GM13976 (cell line): ENCODE data around the gene GJB2.

Experiments used
- DNase-seq: peaks from one replicate; pipeline ENCODE4 v3.0.0; 2012; ENCODE audit warnings: low spot score
- CTCF ChIP-seq: IDR thresholded peaks from 2 replicates; pipeline ENCODE4 v1.5.1; 2012; ENCODE audit warnings: borderline replicate concordance, mild to moderate bottlenecking; ENCODE audit not compliant: insufficient read depth; ENCODE audit errors: extremely low read depth, missing control alignments, control extremely low read depth
- in situ Hi-C: fragments of 300-500 bp; cut with MboI; formaldehyde crosslinking; loops from one replicate; pipeline ENCODE4 v1.12.0; 2022; ENCODE audit warnings: low sequenced_read_pairs, mixed read lengths, inconsistent platforms; ENCODE audit not compliant: unreplicated experiment

The GJB2 gene

DNA sequence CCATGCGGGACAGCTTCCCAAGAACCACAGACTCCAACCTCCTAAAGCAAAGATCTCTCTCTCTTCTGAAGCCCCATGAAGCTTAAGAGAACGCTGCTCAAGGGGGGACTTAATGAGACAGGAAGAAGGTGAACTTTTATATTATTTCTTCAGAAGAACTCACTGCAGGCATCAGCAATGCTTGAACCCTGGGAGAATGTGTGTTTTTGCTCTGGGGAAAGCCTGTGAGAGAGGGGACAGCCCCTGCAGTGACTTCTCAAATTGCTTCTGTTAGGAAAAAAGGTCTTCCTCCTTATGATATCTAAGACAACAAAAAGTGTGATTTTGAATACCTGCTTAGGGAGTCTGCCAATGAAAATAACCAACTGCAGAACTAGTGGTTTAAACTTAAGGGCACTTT, 54.9 kb downstream of the GJB2 start:
- in situ Hi-C loops, result no loop called here
- DNase-seq, result no peak
- no peak for TF ChIP-seq CTCF
